Effector memory CD8-positive, alpha-beta T cell (primary cell): ENCODE results near the gene APBB1.

ENCODE experiments used
- ATAC-seq: fragments of 150-1000 bp; cut with Tn5 transposase; replicated peaks from 2 replicates; pipeline ENCODE4 v1.10.0; 2021; ENCODE audit warnings: mild to moderate bottlenecking, moderate library complexity
- DNase-seq, 3 experiments: peaks; one replicate each; pipeline ENCODE4 v3.0.0; 2021
- H3K27ac Mint-ChIP-seq, 2 donors: one replicate each; pipeline ENCODE4 v1.8.0; 2022; ENCODE audit warnings: mild to moderate bottlenecking in 2 of 2, mixed read lengths in 2 of 2, moderate library complexity in 2 of 2
- H3K27me3 Mint-ChIP-seq, 2 donors: one replicate each; pipeline ENCODE4 v1.8.0; 2022; ENCODE audit warnings: mixed read lengths in 2 of 2
- H3K36me3 Mint-ChIP-seq: one replicate; pipeline ENCODE4 v1.8.0; 2022; ENCODE audit warnings: mild to moderate bottlenecking, moderate library complexity, mixed read lengths; ENCODE audit not compliant: insufficient read depth
- H3K4me1 Mint-ChIP-seq, 2 donors: one replicate each; pipeline ENCODE4 v1.8.0; 2022; ENCODE audit warnings: low read depth in 2 of 2, mixed read lengths in 2 of 2
- H3K4me3 Mint-ChIP-seq, 2 donors: one replicate each; pipeline ENCODE4 v1.8.0; 2022; ENCODE audit warnings: mild to moderate bottlenecking in 2 of 2, mixed read lengths in 2 of 2, moderate library complexity in 2 of 2
- H3K9me3 Mint-ChIP-seq, 2 donors: one replicate each; pipeline ENCODE4 v1.8.0; 2022; ENCODE audit warnings: mixed read lengths in 2 of 2

APBB1 gene

GRCh38 chr11:6371825-6372224 is 47.1 kb downstream of the APBB1 start:
- Mint-ChIP-seq H3K36me3 (no peaks in the 10 kb centered on the region), H3K4me1 (no peaks in the 10 kb centered on the region), H3K27ac (no peak overlapping the region), H3K4me3 (no peak overlapping the region), H3K27me3 (no peaks in the 10 kb centered on the region), H3K9me3 (no peaks in the 10 kb centered on the region)
- no peak for ATAC-seq
- DNase-seq, result no peak

GRCh38 chr11:6365659-6366058 is 53.2 kb downstream of the APBB1 start:
- Mint-ChIP-seq H3K9me3 (no peaks in the 10 kb centered on the region), H3K27me3 (no peaks in the 10 kb centered on the region), H3K4me3 (no peak overlapping the region), H3K27ac (no peak overlapping the region), H3K4me1 (no peaks in the 10 kb centered on the region), H3K36me3 (no peaks in the 10 kb centered on the region)
- DNase-seq, result no peak
- no peak for ATAC-seq

- no peak overlapping the region for H3K27ac Mint-ChIP-seq
- H3K36me3 Mint-ChIP-seq, result no peaks in the 10 kb centered on the region
- no peaks in the 10 kb centered on the region for H3K27me3 Mint-ChIP-seq
- no peak overlapping the region for H3K4me3 Mint-ChIP-seq
- ATAC-seq, result peak; percentile 88
- H3K4me1 Mint-ChIP-seq, result no peaks in the 10 kb centered on the region
- DNase-seq, result peak; percentile 52 to 63 (median 53)
- H3K9me3 Mint-ChIP-seq, result no peaks in the 10 kb centered on the region
These were observed 55.8 kb downstream of the APBB1 start for GRCh38 chr11:6362873-6363678.

- Mint-ChIP-seq H3K4me3 (no peak overlapping the region), H3K4me1 (no peaks in the 10 kb centered on the region), H3K9me3 (no peaks in the 10 kb centered on the region), H3K27me3 (no peaks in the 10 kb centered on the region), H3K27ac (no peak overlapping the region), H3K36me3 (no peaks in the 10 kb centered on the region)
- no peak for ATAC-seq
- DNase-seq, result no peak
These were observed 56.6 kb downstream of the APBB1 start for GRCh38 chr11:6362185-6362872.

- no peaks in the 10 kb centered on the region for H3K36me3 Mint-ChIP-seq
- H3K9me3 Mint-ChIP-seq, result no peaks in the 10 kb centered on the region
- DNase-seq (no peak), ATAC-seq (no peak)
- H3K4me1 Mint-ChIP-seq, result peaks cover 0 to 1% of the 10 kb centered on the region in 2 donors
- H3K4me3 Mint-ChIP-seq, result no peak overlapping the region
- no peak overlapping the region for H3K27ac Mint-ChIP-seq
- H3K27me3 Mint-ChIP-seq, result no peaks in the 10 kb centered on the region
These were observed 58.7 kb downstream of the APBB1 start for GRCh38 chr11:6360183-6360582.

GRCh38 chr11:6357222-6357621 is 61.7 kb downstream of the APBB1 start:
- ATAC-seq (no peak), DNase-seq (no peak)
- no peaks in the 10 kb centered on the region for H3K9me3 Mint-ChIP-seq
- no peaks in the 10 kb centered on the region for H3K27me3 Mint-ChIP-seq
- H3K4me3 Mint-ChIP-seq, result no peak overlapping the region
- no peaks in the 10 kb centered on the region for H3K36me3 Mint-ChIP-seq
- H3K27ac Mint-ChIP-seq, result no peak overlapping the region
- H3K4me1 Mint-ChIP-seq, result peaks cover 0 to 4% of the 10 kb centered on the region in 2 donors

- Mint-ChIP-seq H3K4me3 (no peak overlapping the region), H3K27ac (no peak overlapping the region), H3K9me3 (no peaks in the 10 kb centered on the region), H3K4me1 (peaks cover 0 to 7% of the 10 kb centered on the region in 2 donors), H3K27me3 (no peaks in the 10 kb centered on the region), H3K36me3 (no peaks in the 10 kb centered on the region)
- ATAC-seq (no peak), DNase-seq (no peak)
These were observed 62.3 kb downstream of the APBB1 start for GRCh38 chr11:6356503-6357055.

GRCh38 chr11:6354651-6355485 is 64.0 kb downstream of the APBB1 start:
- H3K9me3 Mint-ChIP-seq, result no peaks in the 10 kb centered on the region
- DNase-seq (no peak), ATAC-seq (no peak)
- H3K4me1 Mint-ChIP-seq, result peaks cover 0 to 7% of the 10 kb centered on the region in 2 donors
- no peaks in the 10 kb centered on the region for H3K36me3 Mint-ChIP-seq
- H3K27ac Mint-ChIP-seq, result no peak overlapping the region
- H3K27me3 Mint-ChIP-seq, result no peaks in the 10 kb centered on the region
- H3K4me3 Mint-ChIP-seq, result no peak overlapping the region

GRCh38 chr11:6353367-6353987 is 65.4 kb downstream of the APBB1 start:
- DNase-seq, result peak; percentile 51 to 59 (median 56)

GRCh38 chr11:6351782-6352382 is 67.0 kb downstream of the APBB1 start:
- Mint-ChIP-seq H3K36me3 (no peaks in the 10 kb centered on the region), H3K27ac (peak overlapping the region in 1 of 2 donors; percentile 3), H3K4me3 (no peak overlapping the region), H3K4me1 (peaks cover 0 to 6% of the 10 kb centered on the region in 2 donors), H3K9me3 (no peaks in the 10 kb centered on the region), H3K27me3 (no peaks in the 10 kb centered on the region)
- ATAC-seq, result peak; percentile 42
- no peak for DNase-seq

More at GRCh38 chr11:6353367-6353987, 65.4 kb downstream of the APBB1 start:
- no peak overlapping the region for H3K4me3 Mint-ChIP-seq
- peak; percentile 70 for ATAC-seq
- no peak overlapping the region for H3K27ac Mint-ChIP-seq
- no peaks in the 10 kb centered on the region for H3K36me3 Mint-ChIP-seq
- H3K4me1 Mint-ChIP-seq, result peaks cover 0 to 7% of the 10 kb centered on the region in 2 donors
- H3K27me3 Mint-ChIP-seq, result no peaks in the 10 kb centered on the region
- H3K9me3 Mint-ChIP-seq, result no peaks in the 10 kb centered on the region

- H3K4me3 Mint-ChIP-seq, result no peak overlapping the region
- peaks cover 0 to 6% of the 10 kb centered on the region in 2 donors for H3K4me1 Mint-ChIP-seq
- H3K27me3 Mint-ChIP-seq, result peaks cover 0 to 6% of the 10 kb centered on the region in 2 donors
- H3K27ac Mint-ChIP-seq, result no peak overlapping the region
- DNase-seq (no peak), ATAC-seq (no peak)
- H3K36me3 Mint-ChIP-seq, result no peaks in the 10 kb centered on the region
- no peaks in the 10 kb centered on the region for H3K9me3 Mint-ChIP-seq
These were observed 68.4 kb downstream of the APBB1 start for GRCh38 chr11:6350486-6350885.

GRCh38 chr11:6350043-6350442 is 68.9 kb downstream of the APBB1 start:
- Mint-ChIP-seq H3K4me1 (peaks cover 0 to 6% of the 10 kb centered on the region in 2 donors), H3K36me3 (no peaks in the 10 kb centered on the region), H3K27me3 (peaks cover 0 to 6% of the 10 kb centered on the region in 2 donors), H3K9me3 (no peaks in the 10 kb centered on the region), H3K4me3 (no peak overlapping the region), H3K27ac (no peak overlapping the region)
- no peak for ATAC-seq
- DNase-seq, result no peak
